Tongue (tissue), 1 donor: ENCODE results near the gene SLC29A3. TPM values are rescaled to one million over a fixed set of nuclear protein-coding genes. Genes with fewer than 3 reads are reported as not detected.

Experiments
- total RNA-seq: library from RNA; depleted of rRNA; stranded (reverse); fragments of >200 nt; gene quantifications from one replicate; pipeline ENCODE4 v1.2.3, GENCODE V29; 2014

Gene SLC29A3
- total RNA-seq, 1 donor from 2014 or later, result 1.9 TPM

Other genes starting within 250 kb of the SLC29A3 start
- 7.1 TPM for gene UNC5B, start 106.7 kb upstream of the SLC29A3 start, total RNA-seq
- 12.2 TPM for gene CDH23, start 77.7 kb downstream of the SLC29A3 start, total RNA-seq